Measurements from ENCODE around the gene DDX10.

DNA sequence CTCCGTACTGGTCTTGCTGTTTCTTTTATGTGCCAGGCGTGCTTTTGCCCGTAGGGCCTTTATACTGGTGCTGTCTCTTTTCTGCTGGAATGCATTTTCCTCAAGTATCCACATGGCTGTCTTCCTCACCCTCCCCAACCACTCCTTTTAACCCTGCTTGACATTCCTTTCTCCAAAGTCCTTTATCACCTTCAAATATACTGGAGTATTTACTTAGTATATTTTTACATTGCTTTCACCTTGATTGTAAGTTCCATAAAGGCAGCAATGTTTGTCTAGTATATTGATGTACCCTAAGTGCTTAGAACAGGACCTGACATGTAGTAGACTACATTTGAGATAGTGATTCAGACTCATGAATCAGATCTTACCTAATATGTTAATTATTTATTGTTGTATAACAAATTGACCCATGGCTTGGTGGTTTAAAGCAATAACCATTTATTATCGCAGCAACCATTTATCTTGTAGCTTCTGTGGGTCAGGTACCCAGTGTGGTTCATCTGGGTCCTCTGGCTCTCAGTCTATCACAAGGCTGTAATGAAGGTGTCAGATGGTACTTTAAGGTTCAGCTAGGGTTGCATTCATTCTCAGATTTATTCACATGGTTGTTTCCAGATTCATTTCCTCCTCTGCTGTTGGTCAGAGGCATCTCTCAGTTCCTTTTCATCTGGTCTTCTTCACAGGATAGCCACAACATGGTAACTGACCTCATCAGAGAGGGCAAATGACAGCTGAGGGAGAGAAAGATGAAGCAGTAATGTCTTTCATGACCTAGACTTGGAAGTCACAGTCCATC lies 34.2 kb downstream of the DDX10 start:
- no peak for TF ChIP-seq EP300 (IDR thresholded peaks at IDR 0.05)
- no peak for TF ChIP-seq POLR2A (IDR thresholded peaks at IDR 0.05)
- TF ChIP-seq, protein P1, sequence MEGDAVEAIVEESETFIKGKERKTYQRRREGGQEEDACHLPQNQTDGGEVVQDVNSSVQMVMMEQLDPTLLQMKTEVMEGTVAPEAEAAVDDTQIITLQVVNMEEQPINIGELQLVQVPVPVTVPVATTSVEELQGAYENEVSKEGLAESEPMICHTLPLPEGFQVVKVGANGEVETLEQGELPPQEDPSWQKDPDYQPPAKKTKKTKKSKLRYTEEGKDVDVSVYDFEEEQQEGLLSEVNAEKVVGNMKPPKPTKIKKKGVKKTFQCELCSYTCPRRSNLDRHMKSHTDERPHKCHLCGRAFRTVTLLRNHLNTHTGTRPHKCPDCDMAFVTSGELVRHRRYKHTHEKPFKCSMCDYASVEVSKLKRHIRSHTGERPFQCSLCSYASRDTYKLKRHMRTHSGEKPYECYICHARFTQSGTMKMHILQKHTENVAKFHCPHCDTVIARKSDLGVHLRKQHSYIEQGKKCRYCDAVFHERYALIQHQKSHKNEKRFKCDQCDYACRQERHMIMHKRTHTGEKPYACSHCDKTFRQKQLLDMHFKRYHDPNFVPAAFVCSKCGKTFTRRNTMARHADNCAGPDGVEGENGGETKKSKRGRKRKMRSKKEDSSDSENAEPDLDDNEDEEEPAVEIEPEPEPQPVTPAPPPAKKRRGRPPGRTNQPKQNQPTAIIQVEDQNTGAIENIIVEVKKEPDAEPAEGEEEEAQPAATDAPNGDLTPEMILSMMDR (IDR thresholded peaks at IDR 0.05): no peak
- no peak for TF ChIP-seq POLR2AphosphoS5 (IDR thresholded peaks at IDR 0.05)
